ENCODE data around the gene CABLES1. TPM values are rescaled to one million over a fixed set of nuclear protein-coding genes. Genes with fewer than 3 reads are reported as not detected.

CABLES1 gene
- total and polyA plus RNA-seq, 2 of the 4 experiments (the other 2 are of a cell fraction), result 4.7 to 5.7 TPM

GRCh38 chr18:23230686-23231085 is 95.4 kb downstream of the CABLES1 start:
- peak overlapping the region; percentile 55 for H2AK9ac ChIP-seq (replicated peaks; ENCODE audit: low read depth, low read length, poor library complexity)
- no peak for ATAC-seq (ENCODE audit: low read depth)
- H4K5ac ChIP-seq (ENCODE audit: low read depth, low read length), result no peak overlapping the region
- peak overlapping the region; percentile 20 to 79; a peak in 3 of 4 replicates for H4K8ac ChIP-seq (ENCODE audit: low read depth in 2 of 2, low read length in 2 of 2)
- H3K4ac ChIP-seq (ENCODE audit: low read depth, low read length), result peak overlapping the region; percentile 80; the same call in 1 of the 2 replicates
- ChIA-PET POLR2A (ENCODE audit: unreplicated experiment) (no interaction called here), CTCF (no interaction called here)
- no peak overlapping the region for H2AFZ ChIP-seq (replicated peaks; ENCODE audit: low read length, poor library complexity)
- TF ChIP-seq RCOR1 (IDR thresholded peaks at IDR 0.05; ENCODE audit: insufficient replicate concordance, low read length) (no peak), POLR2A (IDR thresholded peaks at IDR 0.05; ENCODE audit: low read depth, low read length) (no peak), RFX5 (IDR thresholded peaks at IDR 0.05; ENCODE audit: low read depth, low read length) (no peak), CHD1 (IDR thresholded peaks at IDR 0.05; ENCODE audit: low read depth, low read length) (no peak), ELK1 (IDR thresholded peaks at IDR 0.05; ENCODE audit: borderline replicate concordance, low read depth, low read length) (no peak), MXI1 (IDR thresholded peaks at IDR 0.05; ENCODE audit: borderline replicate concordance, low read depth, low read length) (no peak), MAZ (IDR thresholded peaks at IDR 0.05; ENCODE audit: borderline replicate concordance, low read depth, low read length) (no peak), MAFK (IDR thresholded peaks at IDR 0.05; ENCODE audit: low read depth, low read length) (no peak), CEBPB (IDR thresholded peaks at IDR 0.05; ENCODE audit: low read depth, low read length) (no peak), BHLHE40 (IDR thresholded peaks at IDR 0.05; ENCODE audit: low read depth, low read length) (no peak), RAD21 (IDR thresholded peaks at IDR 0.05; ENCODE audit: low read length) (no peak), FOS (IDR thresholded peaks at IDR 0.05; ENCODE audit: low read depth, low read length) (no peak), SMC3 (IDR thresholded peaks at IDR 0.05; ENCODE audit: low read depth, low read length) (no peak), NFE2L2 (IDR thresholded peaks at IDR 0.05; ENCODE audit: low read depth, low read length) (no peak)
- TF ChIP-seq, protein P1, sequence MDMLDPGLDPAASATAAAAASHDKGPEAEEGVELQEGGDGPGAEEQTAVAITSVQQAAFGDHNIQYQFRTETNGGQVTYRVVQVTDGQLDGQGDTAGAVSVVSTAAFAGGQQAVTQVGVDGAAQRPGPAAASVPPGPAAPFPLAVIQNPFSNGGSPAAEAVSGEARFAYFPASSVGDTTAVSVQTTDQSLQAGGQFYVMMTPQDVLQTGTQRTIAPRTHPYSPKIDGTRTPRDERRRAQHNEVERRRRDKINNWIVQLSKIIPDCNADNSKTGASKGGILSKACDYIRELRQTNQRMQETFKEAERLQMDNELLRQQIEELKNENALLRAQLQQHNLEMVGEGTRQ (IDR thresholded peaks at IDR 0.05; ENCODE audit: low read depth, low read length), result no peak
- TF ChIP-seq, protein P2, sequence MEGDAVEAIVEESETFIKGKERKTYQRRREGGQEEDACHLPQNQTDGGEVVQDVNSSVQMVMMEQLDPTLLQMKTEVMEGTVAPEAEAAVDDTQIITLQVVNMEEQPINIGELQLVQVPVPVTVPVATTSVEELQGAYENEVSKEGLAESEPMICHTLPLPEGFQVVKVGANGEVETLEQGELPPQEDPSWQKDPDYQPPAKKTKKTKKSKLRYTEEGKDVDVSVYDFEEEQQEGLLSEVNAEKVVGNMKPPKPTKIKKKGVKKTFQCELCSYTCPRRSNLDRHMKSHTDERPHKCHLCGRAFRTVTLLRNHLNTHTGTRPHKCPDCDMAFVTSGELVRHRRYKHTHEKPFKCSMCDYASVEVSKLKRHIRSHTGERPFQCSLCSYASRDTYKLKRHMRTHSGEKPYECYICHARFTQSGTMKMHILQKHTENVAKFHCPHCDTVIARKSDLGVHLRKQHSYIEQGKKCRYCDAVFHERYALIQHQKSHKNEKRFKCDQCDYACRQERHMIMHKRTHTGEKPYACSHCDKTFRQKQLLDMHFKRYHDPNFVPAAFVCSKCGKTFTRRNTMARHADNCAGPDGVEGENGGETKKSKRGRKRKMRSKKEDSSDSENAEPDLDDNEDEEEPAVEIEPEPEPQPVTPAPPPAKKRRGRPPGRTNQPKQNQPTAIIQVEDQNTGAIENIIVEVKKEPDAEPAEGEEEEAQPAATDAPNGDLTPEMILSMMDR (conservative IDR thresholded peaks at IDR 0.05; ENCODE audit: low read depth, low read length), result no peak
- H3K27me3 ChIP-seq (ENCODE audit: control insufficient read depth, insufficient read depth, low read length), result no peaks in the 10 kb centered on the region
- BruUV-seq (replicated peaks), result no TSS peak
- H3K9ac ChIP-seq (ENCODE audit: low read depth, low read length), result no peak overlapping the region
- in situ Hi-C loops (cut with MboI; ENCODE audit: low sequenced_read_pairs), result no loop called here
- H3K4me3 ChIP-seq (ENCODE audit: insufficient read depth, low read depth, low read length), result no peak overlapping the region
- peak overlapping the region; percentile 7; the same call in 1 of the 3 replicates for H2BK15ac ChIP-seq (ENCODE audit: low read depth, low read length)
- peak overlapping the region; percentile 10 for H3K23ac ChIP-seq (ENCODE audit: low read depth, low read length)
- dilution Hi-C loops (cut with HindIII; ENCODE audit: low sequenced_read_pairs, unreplicated experiment), result no loop called here
- peaks cover 24% of the 10 kb centered on the region for H3K9me1 ChIP-seq (ENCODE audit: insufficient read depth, low read length)
- 0 out of 2 replicates have a peak overlapping the region, but pooled peaks have one; percentile 28 for H3K56ac ChIP-seq (ENCODE audit: extremely low read depth, insufficient read depth, low read length)
- peaks cover 5% of the 10 kb centered on the region; the same call in 1 of the 2 replicates for H4K20me1 ChIP-seq (ENCODE audit: insufficient read depth, low read length)
- H3K79me1 ChIP-seq (ENCODE audit: low read depth in 1 of 2, low read length in 2 of 2), result peaks cover 9 to 29% of the 10 kb centered on the region in 2 experiments; a peak in 3 of 4 replicates
- no peak overlapping the region for H3K4me2 ChIP-seq (ENCODE audit: low read depth, low read length)
- peak overlapping the region; percentile 66 for H4K91ac ChIP-seq (ENCODE audit: insufficient read depth, low read depth, low read length)
- no peaks in the 10 kb centered on the region for H3K9me3 ChIP-seq (ENCODE audit: control insufficient read depth, insufficient read depth, low read length)
- H3K14ac ChIP-seq (replicated peaks; ENCODE audit: low read depth, low read length), result peak overlapping the region; percentile 73
- no peak for DNase-seq
- peak overlapping the region; percentile 86 for H2AK5ac ChIP-seq (ENCODE audit: low read depth, low read length)
- H3K18ac ChIP-seq (ENCODE audit: low read depth, low read length), result peak overlapping the region; percentile 17; the same call in 1 of the 2 replicates
- 90% methylated on average over 2 of the region's 4 CpGs; no CpG with 5 or more reads in 1 of the 2 experiments for WGBS, 2 experiments (ENCODE audit: extremely low coverage in 2 of 2, insufficient read length in 1 of 2)
- H2BK20ac ChIP-seq (ENCODE audit: low read depth, low read length), result peak overlapping the region; percentile 67; the same call in 1 of the 2 replicates
- peaks cover 27% of the 10 kb centered on the region for H3K4me1 ChIP-seq (ENCODE audit: control insufficient read depth, insufficient read depth, low read length)
- H3K36me3 ChIP-seq (ENCODE audit: control insufficient read depth, insufficient read depth, low read length), result peaks cover 26% of the 10 kb centered on the region
- H3K27ac ChIP-seq (ENCODE audit: insufficient read depth, low read length), result 0 out of 2 replicates have a peak overlapping the region, but pooled peaks have one; percentile 29
- H2BK5ac ChIP-seq (ENCODE audit: low read depth, low read length, poor library complexity, severe bottlenecking), result peak overlapping the region; percentile 8
- intact Hi-C loops (cut with micrococcal nuclease), result no loop called here
- H2BK120ac ChIP-seq (ENCODE audit: low read depth, low read length), result peak overlapping the region; percentile 33; the same call in 1 of the 2 replicates
